ENCODE results near the gene PKDCC.
"Not testable (repeated sequence)": the region's sequence is repeated elsewhere in the genome, so short reads cannot be mapped to it uniquely, and the experiment has no call there.

The PKDCC gene

GRCh38 chr2:42030829-42031228 is 17.0 kb upstream of the PKDCC start:
- DNase-seq (ENCODE audit: low read depth in 2 of 2) = no peak

GRCh38 chr2:42031281-42032223 is 16.3 kb upstream of the PKDCC start:
- no peak for DNase-seq (ENCODE audit: low read depth in 2 of 2)

DNA sequence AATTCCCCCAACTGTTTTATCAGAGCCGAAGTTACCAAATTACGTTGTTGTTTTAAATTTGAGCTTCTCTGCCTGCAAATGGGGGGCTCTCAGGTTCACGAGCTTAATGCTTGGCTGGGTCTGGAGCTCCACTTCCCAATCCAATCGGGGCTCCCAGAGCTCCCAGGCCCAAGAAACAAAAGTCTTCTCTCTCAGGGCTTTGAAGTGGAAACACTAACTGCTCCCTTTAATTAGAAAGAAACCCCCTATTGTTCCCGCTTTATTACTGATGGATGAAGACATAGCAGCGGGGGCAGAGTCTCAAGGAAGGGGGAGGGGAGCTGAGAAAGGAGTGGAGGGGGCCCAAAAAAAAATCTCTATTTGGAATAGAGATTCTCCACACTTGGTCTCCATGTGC is 15.6 kb upstream of the PKDCC start:
- DNase-seq (ENCODE audit: low read depth in 2 of 2) = no peak

- DNase-seq (ENCODE audit: low read depth in 2 of 2) = no peak
Observed at GRCh38 chr2:42032745-42033144, 15.1 kb upstream of the PKDCC start.

GRCh38 chr2:42034096-42034495 is 13.7 kb upstream of the PKDCC start:
- not testable (repeated sequence) for DNase-seq (ENCODE audit: low read depth in 2 of 2)

- no peak for DNase-seq (ENCODE audit: low read depth in 2 of 2)
Observed at GRCh38 chr2:42035241-42035640, 12.6 kb upstream of the PKDCC start.

DNA sequence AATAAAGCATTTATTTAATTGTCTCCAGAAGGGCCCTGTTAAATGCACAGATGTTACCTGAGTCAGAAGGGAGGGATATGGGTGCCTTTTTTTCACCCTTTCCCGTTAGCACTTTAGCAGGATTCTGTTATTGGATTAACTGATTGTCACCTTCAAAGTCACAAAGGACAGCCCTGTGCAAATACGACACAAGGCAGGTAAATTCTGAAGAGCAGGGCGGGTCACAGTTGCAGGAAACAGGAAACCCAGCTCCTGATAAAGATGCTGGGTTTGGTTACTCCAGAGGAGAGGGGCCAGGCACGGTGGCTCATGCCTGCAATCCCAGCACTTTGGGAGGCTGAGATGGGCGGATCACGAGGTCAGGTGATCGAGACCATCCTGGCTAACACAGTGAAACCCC is 11.4 kb upstream of the PKDCC start:
- DNase-seq (ENCODE audit: low read depth in 2 of 2) = no peak

- DNase-seq (ENCODE audit: low read depth in 2 of 2) = no peak
Observed at GRCh38 chr2:42036940-42037339, 10.9 kb upstream of the PKDCC start.

GRCh38 chr2:42040643-42041278 is 7.1 kb upstream of the PKDCC start:
- DNase-seq (ENCODE audit: low read depth in 2 of 2) = no peak

GRCh38 chr2:42041377-42042127 is 6.3 kb upstream of the PKDCC start:
- DNase-seq (ENCODE audit: low read depth in 2 of 2) = no peak

DNA sequence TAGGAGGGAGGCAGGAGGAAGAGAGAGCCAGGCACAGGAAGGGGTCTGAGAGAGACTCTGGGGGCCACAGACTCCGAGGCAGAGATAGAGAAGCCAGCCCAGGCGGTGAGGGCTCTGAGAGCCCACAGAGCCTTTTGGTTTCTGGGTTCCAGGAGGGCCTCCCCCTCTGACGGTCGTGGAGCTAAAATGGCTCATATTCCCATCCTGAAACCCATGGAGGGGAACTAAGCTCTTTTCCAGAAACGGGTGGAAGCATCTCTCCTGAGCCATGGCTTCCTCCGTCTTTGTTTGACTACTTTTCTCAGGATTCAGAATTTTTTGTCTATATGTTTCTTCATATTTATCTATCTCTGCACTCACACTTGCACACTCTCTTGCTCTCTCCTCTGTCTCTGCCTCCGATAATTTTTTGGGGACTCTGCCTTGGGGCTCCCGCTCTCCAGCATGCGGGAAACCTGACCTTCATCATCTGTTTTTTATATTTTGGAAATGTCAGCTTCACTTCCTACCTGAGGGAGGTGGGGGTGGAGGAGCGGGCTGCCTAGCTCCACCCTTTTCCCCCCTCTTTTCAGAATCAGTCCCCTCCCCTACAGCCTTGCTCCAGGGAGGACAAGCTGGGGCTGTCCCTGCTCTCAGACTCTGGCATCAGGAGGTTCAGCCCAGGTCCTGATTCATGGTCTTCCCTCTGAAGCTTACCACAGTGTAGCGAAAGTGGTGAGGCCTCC is 5.0 kb upstream of the PKDCC start:
- no peak for DNase-seq (ENCODE audit: low read depth in 2 of 2)

DNA sequence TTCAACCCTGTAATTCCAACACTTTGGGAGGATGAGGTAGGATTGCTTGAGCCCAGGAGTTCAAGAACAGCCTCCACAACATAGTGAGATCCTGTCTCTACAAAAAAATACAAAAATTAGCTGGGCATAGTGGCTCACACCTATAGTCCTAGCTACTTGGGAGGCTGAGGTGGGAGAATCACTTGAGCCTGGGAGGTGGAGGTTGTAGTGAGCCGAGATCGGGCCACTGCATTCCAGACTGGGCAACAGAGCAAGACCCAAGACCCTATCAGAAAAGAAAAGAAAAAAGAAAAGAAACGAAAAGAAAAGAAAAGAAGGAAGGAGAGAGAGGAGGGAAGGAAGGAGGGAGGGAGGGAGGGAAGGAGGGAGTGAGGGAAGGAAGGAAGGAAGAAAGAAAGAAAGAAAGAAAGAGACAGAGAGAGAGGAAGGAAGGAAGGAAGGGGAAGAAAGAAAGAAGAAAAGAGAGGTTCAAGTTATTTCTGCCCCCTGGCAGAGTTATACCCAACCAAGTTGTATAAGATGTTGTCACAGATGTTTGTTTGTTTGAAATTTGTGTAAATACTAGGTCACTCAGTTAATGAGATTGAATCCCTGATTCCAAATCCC is 3.9 kb upstream of the PKDCC start:
- no peak for DNase-seq (ENCODE audit: low read depth in 2 of 2)

GRCh38 chr2:42044939-42045338 is 2.9 kb upstream of the PKDCC start:
- no peak for DNase-seq (ENCODE audit: low read depth in 2 of 2)

DNA sequence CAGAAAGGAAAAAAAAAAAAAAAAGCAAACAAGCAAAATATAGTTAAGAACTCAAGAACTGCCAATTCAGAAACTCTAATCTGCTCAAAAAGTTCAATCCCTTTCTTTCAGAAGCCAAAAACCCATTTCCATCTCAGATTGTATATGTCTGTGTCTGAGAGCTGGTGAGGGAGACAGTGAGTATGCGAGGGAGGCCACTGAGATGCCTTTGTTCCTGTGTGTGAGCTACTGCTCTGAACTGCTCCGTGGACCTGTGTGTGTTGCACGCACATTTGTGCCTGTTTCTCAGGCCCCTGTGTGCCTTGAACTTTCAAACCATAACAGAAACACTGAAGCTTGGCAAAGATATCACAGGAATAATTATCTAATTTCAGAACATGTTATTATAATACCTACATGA is 2.5 kb upstream of the PKDCC start:
- DNase-seq (ENCODE audit: low read depth in 2 of 2) = no peak

- no peak for DNase-seq (ENCODE audit: low read depth in 2 of 2)
Observed at GRCh38 chr2:42045848-42046748, 1.7 kb upstream of the PKDCC start.

- DNase-seq (ENCODE audit: low read depth in 2 of 2) = no peak
Observed at GRCh38 chr2:42046819-42047487, 868 bp upstream of the PKDCC start.

DNA sequence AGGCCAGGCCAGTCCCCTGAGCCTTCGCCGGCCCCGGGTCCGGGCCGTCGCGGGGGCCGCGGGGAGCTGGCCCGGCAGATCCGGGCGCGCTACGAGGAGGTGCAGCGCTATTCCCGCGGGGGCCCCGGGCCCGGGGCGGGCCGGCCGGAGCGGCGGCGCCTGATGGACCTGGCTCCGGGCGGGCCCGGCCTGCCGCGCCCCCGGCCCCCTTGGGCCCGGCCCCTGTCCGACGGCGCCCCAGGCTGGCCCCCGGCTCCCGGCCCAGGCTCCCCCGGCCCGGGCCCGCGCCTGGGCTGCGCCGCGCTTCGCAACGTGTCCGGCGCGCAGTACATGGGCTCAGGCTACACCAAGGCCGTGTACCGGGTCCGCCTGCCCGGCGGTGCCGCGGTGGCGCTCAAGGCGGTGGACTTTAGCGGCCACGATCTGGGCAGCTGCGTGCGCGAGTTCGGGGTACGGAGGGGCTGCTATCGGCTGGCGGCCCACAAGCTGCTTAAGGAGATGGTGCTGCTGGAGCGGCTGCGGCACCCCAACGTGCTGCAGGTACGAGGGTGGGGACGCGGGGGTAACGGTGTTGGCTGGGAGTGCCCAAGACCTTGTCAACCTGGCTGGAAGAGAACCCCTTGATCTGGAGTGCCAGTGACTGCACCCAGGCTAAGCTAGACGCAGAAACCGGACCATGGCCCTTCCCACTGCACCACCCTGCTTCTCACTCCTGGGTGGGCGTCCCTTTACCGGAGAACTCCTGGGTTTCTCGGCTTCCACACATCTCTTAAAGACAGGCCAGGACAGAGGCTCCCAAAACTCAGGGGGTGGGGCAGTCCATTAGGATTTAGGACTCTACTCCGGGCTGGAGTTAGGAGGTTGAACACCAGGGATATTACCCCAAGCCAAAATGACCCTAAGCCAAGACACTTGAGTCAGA is 739 bp downstream of the PKDCC start:
- DNase-seq (ENCODE audit: low read depth in 2 of 2) = no peak

DNA sequence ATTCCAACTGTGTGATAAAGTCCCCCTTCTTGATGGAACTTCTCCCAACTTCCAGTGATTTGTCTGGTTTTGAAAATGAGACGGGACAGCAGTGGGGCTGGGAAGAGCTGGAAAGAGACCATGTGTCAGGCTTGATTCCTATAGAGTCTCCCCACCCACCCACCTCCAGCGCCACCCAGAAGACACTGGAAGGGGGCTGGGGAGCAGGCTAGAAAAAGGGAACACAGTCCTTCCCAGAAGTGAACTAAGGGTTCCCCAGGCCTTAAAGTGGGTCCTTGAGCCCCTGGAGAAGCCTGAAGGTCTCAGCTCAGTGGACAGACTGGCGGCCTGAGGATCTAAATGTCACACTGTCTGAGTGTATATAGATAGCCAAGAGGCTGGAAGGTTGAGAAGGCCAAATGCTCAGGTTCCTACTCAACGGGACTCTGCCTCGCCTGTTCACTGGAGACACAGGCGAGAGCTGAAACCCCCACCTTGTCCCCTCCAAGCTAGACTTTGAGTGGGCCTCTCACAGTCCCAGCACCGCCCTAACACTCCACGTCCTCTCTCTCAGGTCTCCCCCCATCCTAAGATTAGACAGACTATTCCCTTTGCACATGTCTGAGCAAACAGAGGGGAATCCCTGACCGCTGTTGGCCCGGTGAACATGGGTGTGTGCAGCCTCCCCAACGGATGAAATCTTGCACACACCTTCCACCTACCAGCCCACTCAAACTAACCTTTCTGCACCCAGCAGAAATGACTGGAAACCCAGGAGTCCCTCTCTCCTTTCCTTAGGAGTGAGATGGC is 1.6 kb downstream of the PKDCC start:
- DNase-seq (ENCODE audit: low read depth in 2 of 2) = no peak

All from stimulated activated CD8-positive, alpha-beta memory T cell treated with anti-CD3 and anti-CD28 coated beads, Interleukin-2, amount 100 ng/mL, for 48 hours (primary cell).